ENCODE measurements around the gene OVCH1.
A peak's percentile ranks its signal among the peaks of the same experiment; 100 is the strongest.

The OVCH1 gene

GRCh38 chr12:29497588-29497987 is at the start of gene OVCH1:
TSS of gene OVCH1 (minus strand) at chr12:29497686. CDS start at chr12:29497686, 0 bp downstream.
- Histone ChIP-seq H3K79me2 (ENCODE audit: low read length) (no peaks in the 10 kb centered on the region), H3K9me3 (ENCODE audit: insufficient read depth, low read length) (no peaks in the 10 kb centered on the region), H3K27ac (ENCODE audit: low read length) (no peak within 1 kb of the TSS), H3K36me3 (replicated peaks; ENCODE audit: low read depth, low read length) (no peaks in the 10 kb centered on the region), H3K4me1 (ENCODE audit: low read length) (no peaks in the 10 kb centered on the region), H4K20me1 (ENCODE audit: insufficient read depth, low read length) (no peaks in the 10 kb centered on the region), H3K9ac (ENCODE audit: low read length) (no peak within 1 kb of the TSS), H3K4me3 (ENCODE audit: low read length) (no peak within 1 kb of the TSS), H3K4me2 (ENCODE audit: low read length) (no peak within 1 kb of the TSS), H2AFZ (ENCODE audit: low read depth, low read length) (no peak within 1 kb of the TSS), H3K27me3 (ENCODE audit: low read depth, low read length) (no peaks in the 10 kb centered on the region)
- TF ChIP-seq CTCF (IDR thresholded peaks at IDR 0.05; ENCODE audit: low read depth, low read length) (no peak), EZH2phosphoT487 (IDR thresholded peaks at IDR 0.05; ENCODE audit: low read depth) (no peak)

- Histone ChIP-seq H3K27me3 (ENCODE audit: low read depth, low read length) (no peaks in the 10 kb centered on the region), H3K4me3 (ENCODE audit: low read length) (no peak overlapping the region), H3K4me1 (ENCODE audit: low read length) (peaks cover 11% of the 10 kb centered on the region), H3K9ac (ENCODE audit: low read length) (no peak overlapping the region), H3K9me3 (ENCODE audit: insufficient read depth, low read length) (no peaks in the 10 kb centered on the region), H3K79me2 (ENCODE audit: low read length) (no peaks in the 10 kb centered on the region), H4K20me1 (ENCODE audit: insufficient read depth, low read length) (no peaks in the 10 kb centered on the region), H2AFZ (ENCODE audit: low read depth, low read length) (no peak overlapping the region), H3K36me3 (replicated peaks; ENCODE audit: low read depth, low read length) (no peaks in the 10 kb centered on the region), H3K27ac (ENCODE audit: low read length) (no peak overlapping the region), H3K4me2 (ENCODE audit: low read length) (no peak overlapping the region)
- TF ChIP-seq CTCF (IDR thresholded peaks at IDR 0.05; ENCODE audit: low read depth, low read length): no peak
- TF ChIP-seq EZH2phosphoT487 (IDR thresholded peaks at IDR 0.05; ENCODE audit: low read depth): no peak
Observed at GRCh38 chr12:29547151-29547632, 49.7 kb upstream of the OVCH1 start.

- H2AFZ ChIP-seq (ENCODE audit: low read depth, low read length): no peak overlapping the region
- H3K9ac ChIP-seq (ENCODE audit: low read length): no peak overlapping the region
- H3K36me3 ChIP-seq (replicated peaks; ENCODE audit: low read depth, low read length): no peaks in the 10 kb centered on the region
- no peak for TF ChIP-seq EZH2phosphoT487 (IDR thresholded peaks at IDR 0.05; ENCODE audit: low read depth)
- TF ChIP-seq CTCF (IDR thresholded peaks at IDR 0.05; ENCODE audit: low read depth, low read length): no peak
- no peaks in the 10 kb centered on the region for H3K9me3 ChIP-seq (ENCODE audit: insufficient read depth, low read length)
- no peak overlapping the region for H3K4me3 ChIP-seq (ENCODE audit: low read length)
- peaks cover 11% of the 10 kb centered on the region for H3K4me1 ChIP-seq (ENCODE audit: low read length)
- H3K79me2 ChIP-seq (ENCODE audit: low read length): no peaks in the 10 kb centered on the region
- H4K20me1 ChIP-seq (ENCODE audit: insufficient read depth, low read length): no peaks in the 10 kb centered on the region
- H3K27ac ChIP-seq (ENCODE audit: low read length): no peak overlapping the region
- H3K4me2 ChIP-seq (ENCODE audit: low read length): no peak overlapping the region
- no peaks in the 10 kb centered on the region for H3K27me3 ChIP-seq (ENCODE audit: low read depth, low read length)
Observed at GRCh38 chr12:29546000-29546399, 48.5 kb upstream of the OVCH1 start.

- no peak overlapping the region for H3K27ac ChIP-seq (ENCODE audit: low read length)
- H3K9ac ChIP-seq (ENCODE audit: low read length): no peak overlapping the region
- 0 out of 2 replicates have a peak overlapping the region, but pooled peaks have one; percentile 14 for H3K4me2 ChIP-seq (ENCODE audit: low read length)
- TF ChIP-seq EZH2phosphoT487 (IDR thresholded peaks at IDR 0.05; ENCODE audit: low read depth) (no peak), CTCF (IDR thresholded peaks at IDR 0.05; ENCODE audit: low read depth, low read length) (no peak)
- H4K20me1 ChIP-seq (ENCODE audit: insufficient read depth, low read length): no peaks in the 10 kb centered on the region
- no peak overlapping the region for H3K4me3 ChIP-seq (ENCODE audit: low read length)
- no peaks in the 10 kb centered on the region for H3K79me2 ChIP-seq (ENCODE audit: low read length)
- H3K36me3 ChIP-seq (replicated peaks; ENCODE audit: low read depth, low read length): no peaks in the 10 kb centered on the region
- no peaks in the 10 kb centered on the region for H3K9me3 ChIP-seq (ENCODE audit: insufficient read depth, low read length)
- H3K4me1 ChIP-seq (ENCODE audit: low read length): peaks cover 11% of the 10 kb centered on the region
- H2AFZ ChIP-seq (ENCODE audit: low read depth, low read length): no peak overlapping the region
- H3K27me3 ChIP-seq (ENCODE audit: low read depth, low read length): no peaks in the 10 kb centered on the region
Observed at GRCh38 chr12:29545102-29545467, 47.6 kb upstream of the OVCH1 start.
